PFSK-1 (cell line): ENCODE results near the gene ABCC8.

Source experiments
- POLR2AphosphoS5 ChIP-seq: IDR thresholded peaks from 2 replicates; pipeline ENCODE4 v1.6.1; 2012; ENCODE audit warnings: low read depth, mild to moderate bottlenecking, control low read depth, low read length, moderate library complexity
- REST ChIP-seq, 2 experiments: IDR thresholded peaks; 2 replicates each; pipeline versions ENCODE4 v1.6.1 to v1.8.0; 2011 to 2012; ENCODE audit warnings: low read depth in 2 of 2, low read length in 2 of 2, control low read depth in 1 of 2, inconsistent platforms in 1 of 2, mild to moderate bottlenecking in 1 of 2, moderate library complexity in 1 of 2; ENCODE audit not compliant: insufficient read depth in 1 of 2
- SIN3A ChIP-seq: IDR thresholded peaks from 2 replicates; pipeline ENCODE4 v1.6.1; 2012; ENCODE audit warnings: mild to moderate bottlenecking, low read length, moderate library complexity, borderline replicate concordance; ENCODE audit not compliant: insufficient read depth

DNA sequence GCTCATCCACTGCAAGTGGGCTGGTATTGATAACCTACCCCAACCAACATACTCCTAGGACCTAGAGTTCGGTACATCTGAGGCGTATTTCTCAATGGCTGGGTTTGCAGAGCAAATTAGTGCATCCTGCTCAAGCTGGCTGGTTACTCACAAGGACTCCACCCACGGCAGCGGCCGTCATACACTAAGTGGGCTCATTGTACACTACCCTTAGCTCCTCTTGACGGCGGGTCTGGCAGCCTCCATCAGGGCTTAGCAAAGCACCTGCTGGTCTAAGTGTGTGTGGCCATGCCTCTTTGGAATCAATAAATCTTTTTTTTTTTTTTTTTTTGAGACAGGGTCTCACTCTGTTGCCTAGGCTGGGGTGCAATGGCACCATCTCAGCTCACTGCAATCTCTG, 68.0 kb downstream of the ABCC8 start:
- TF ChIP-seq POLR2AphosphoS5, result no peak
- TF ChIP-seq SIN3A, result no peak
- TF ChIP-seq REST (IDR thresholded peaks at IDR 0.05; ENCODE audit: insufficient read depth in 1 of 2, low read depth in 2 of 2, low read length in 2 of 2), result no peak
